Body of pancreas (tissue), 4 donors: ENCODE results near the gene NAA25.

ENCODE experiments used
- CTCF ChIP-seq, 7 experiments: fragments of 450-650 bp in 4 of 7; fragments of 200-600 bp in 3 of 7; sonication (generic) in 3 of 7; IDR thresholded peaks; one replicate each; pipeline ENCODE4 v1.5.1; 2016 to 2019; ENCODE audit warnings: antibody characterized with exemption in 7 of 7
- POLR2A ChIP-seq, 3 donors: fragments of 450-650 bp; IDR thresholded peaks; one replicate each; pipeline ENCODE4 v1.6.1; 2016; ENCODE audit warnings: antibody characterized with exemption in 3 of 3, mild to moderate bottlenecking in 2 of 3

- TF ChIP-seq CTCF (IDR thresholded peaks at IDR 0.05), result no peak
- TF ChIP-seq POLR2A (IDR thresholded peaks at IDR 0.05), result no peak
These were observed 6.5 kb downstream of the NAA25 start for GRCh38 chr12:112102127-112102526.
